Globus pallidus (tissue), 1 donor: Measurements from ENCODE around the gene IFI6.
"Not testable (repeated sequence)": the region's sequence is repeated elsewhere in the genome, so short reads cannot be mapped to it uniquely, and the experiment has no call there.

Experiments used
- DNase-seq: peaks from one replicate; pipeline ENCODE4 v3.0.0-alpha.2; 2015; ENCODE audit warnings: low spot score

IFI6 gene

GRCh38 chr1:27628712-27629111, 43.3 kb downstream of the IFI6 start:
- no peak for DNase-seq

- DNase-seq: not testable (repeated sequence)
Measured at GRCh38 chr1:27627733-27628132, 44.3 kb downstream of the IFI6 start.

GRCh38 chr1:27627061-27627460, 44.9 kb downstream of the IFI6 start:
- no peak for DNase-seq

GRCh38 chr1:27626031-27626935, 45.7 kb downstream of the IFI6 start:
- no peak for DNase-seq

- DNase-seq: no peak
Measured at GRCh38 chr1:27624467-27625178, 47.4 kb downstream of the IFI6 start.

GRCh38 chr1:27623327-27624212, 48.4 kb downstream of the IFI6 start:
- DNase-seq: no peak

- no peak for DNase-seq
Measured at GRCh38 chr1:27622828-27623227, 49.2 kb downstream of the IFI6 start.

- DNase-seq: no peak
Measured at GRCh38 chr1:27621051-27621920, 50.7 kb downstream of the IFI6 start.

GRCh38 chr1:27619782-27620438, 52.1 kb downstream of the IFI6 start:
- not testable (repeated sequence) for DNase-seq

- DNase-seq: no peak
Measured at GRCh38 chr1:27618341-27619082, 53.5 kb downstream of the IFI6 start.

GRCh38 chr1:27617420-27617819, 54.6 kb downstream of the IFI6 start:
- DNase-seq: no peak

GRCh38 chr1:27616441-27616840, 55.6 kb downstream of the IFI6 start:
- DNase-seq: no peak
